GM19351 (cell line): ENCODE results near the gene TRUB1.
"Not testable (repeated sequence)": the region's sequence is repeated elsewhere in the genome, so short reads cannot be mapped to it uniquely, and the experiment has no call there.

Experiments used
- ATAC-seq: cut with Tn5 transposase; IDR thresholded peaks from one replicate; pipeline ENCODE4 v1.9.1; 2021; ENCODE audit warnings: mild to moderate bottlenecking, moderate library complexity; ENCODE audit not compliant: unreplicated experiment

The TRUB1 gene

DNA sequence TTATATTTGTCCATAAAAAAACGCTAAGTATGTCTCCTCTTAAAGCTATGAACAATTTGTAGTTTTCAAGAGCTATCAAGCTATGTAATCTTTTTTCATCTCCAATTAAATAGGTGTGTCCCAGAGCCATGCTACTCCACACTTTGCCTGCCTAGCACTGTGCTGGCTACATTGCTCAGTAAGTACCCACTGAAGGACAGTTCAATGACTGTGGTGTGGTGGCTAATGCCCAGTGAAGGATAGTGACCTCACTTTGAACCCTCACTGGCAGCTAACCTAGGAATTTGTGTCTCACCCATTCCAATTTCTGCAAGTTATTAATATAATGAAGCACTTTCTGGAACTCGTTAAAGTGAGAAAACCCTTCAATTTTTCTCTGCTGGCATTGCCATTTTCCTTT is 14.4 kb upstream of the TRUB1 start:
- ATAC-seq: no peak

- ATAC-seq: peak; percentile 94
Measured at GRCh38 chr10:114925587-114926586, 12.1 kb upstream of the TRUB1 start.

GRCh38 chr10:114928818-114929217 is 9.2 kb upstream of the TRUB1 start:
- no peak for ATAC-seq

DNA sequence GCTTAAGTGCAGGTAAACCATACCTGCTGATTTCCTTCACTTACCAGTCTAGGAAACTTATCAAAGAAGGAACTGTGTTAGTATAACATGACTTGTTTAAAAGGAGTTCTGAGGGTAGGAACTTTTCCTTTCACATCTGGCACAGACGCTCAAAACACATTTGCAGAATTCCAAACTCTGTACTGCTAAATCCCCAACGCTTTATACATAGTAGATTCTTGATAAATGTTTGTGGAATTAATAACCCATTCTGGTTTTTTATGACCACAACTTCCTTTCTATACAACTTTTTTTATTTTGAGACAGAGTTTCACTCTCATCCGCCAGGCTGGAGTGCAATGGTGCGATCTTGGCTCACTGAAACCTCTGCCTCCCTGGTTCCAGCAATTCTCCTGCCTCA is 7.7 kb upstream of the TRUB1 start:
- ATAC-seq: no peak

DNA sequence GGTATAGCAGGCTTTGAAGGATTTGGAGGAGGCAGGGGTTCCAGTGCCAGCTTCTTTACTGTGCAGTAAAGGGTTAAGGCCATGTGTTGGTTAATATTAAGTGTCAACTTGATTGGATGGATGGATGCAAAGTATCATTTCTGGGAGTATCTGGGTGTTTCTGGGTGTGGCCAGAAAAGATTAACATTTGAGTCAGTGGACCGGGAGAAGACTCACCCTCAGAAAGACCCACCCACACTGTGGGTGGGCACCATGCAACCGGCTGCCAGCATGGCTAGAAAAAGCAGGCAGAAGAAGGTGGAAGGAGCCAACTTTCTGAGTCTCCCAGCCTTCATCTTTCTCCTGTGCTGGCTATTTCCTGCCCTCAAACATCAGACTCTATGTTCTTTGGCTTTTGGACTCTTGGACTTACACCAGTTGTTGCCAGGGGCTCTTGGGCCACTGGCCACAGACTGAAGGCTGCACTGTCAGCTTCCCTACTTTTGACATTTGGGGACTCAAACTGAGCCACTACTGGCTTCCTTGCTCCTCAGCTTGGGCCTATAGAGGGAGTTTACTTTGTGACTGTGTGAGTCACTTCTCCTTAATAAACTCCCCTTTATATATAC is 6.8 kb upstream of the TRUB1 start:
- ATAC-seq: no peak

- ATAC-seq: no peak
Measured at GRCh38 chr10:114932225-114932624, 5.8 kb upstream of the TRUB1 start.

DNA sequence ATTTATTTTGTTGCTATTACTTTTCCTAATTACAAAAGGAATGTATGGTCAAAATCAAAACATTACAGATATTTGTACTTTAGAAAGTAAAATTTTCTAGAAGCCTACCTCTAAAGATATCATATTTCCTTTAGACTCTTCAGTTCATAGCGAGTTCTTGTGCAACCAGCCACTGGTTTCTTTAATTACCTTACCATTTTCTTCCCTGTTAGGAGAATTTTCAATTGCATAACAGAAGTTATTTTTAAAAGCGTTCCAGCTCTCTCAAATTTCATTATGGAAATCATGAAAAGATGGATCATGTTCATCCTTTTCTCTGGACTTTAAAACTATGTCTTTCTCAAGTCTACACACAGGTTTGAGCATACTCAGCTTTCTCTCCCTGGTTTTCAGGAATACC is 5.0 kb upstream of the TRUB1 start:
- ATAC-seq: no peak

DNA sequence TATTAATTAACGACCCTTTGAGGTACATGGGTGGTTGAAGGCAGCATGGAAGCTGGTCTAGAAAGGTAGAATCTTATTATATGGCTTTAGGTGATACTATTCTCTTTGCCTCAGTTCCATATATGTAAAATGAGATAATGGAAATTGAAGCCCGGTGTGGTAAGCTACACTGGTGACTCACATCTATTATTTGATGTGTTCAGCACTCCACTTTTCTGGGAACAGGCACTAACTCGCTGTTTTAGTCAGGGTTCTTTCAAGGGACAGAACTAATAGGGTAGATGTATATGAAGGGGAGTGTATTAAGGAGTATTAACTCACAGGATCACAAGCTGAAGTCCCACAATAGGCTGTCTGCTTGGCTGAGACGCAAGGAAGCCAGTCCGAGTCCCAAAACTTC is 4.4 kb upstream of the TRUB1 start:
- no peak for ATAC-seq

DNA sequence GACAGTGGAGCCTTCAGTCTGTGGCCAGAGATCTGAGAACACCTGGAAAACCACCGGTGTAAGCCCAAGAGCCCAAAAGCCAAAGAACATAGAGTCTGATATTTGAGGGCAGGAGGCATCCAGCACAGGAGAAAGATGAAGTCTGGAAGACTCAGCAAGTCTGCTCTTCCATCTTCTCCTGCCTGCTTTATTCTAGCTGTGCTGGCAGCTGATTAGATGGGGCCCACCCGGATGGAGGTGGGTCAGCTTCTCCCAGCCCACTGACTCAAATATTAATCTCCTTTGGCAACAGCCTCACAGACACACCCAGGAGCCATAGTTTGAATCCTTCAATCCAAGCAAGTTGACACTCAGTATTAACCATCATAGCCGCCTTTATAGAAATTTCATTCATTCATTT is 4.0 kb upstream of the TRUB1 start:
- ATAC-seq: not testable (repeated sequence)

DNA sequence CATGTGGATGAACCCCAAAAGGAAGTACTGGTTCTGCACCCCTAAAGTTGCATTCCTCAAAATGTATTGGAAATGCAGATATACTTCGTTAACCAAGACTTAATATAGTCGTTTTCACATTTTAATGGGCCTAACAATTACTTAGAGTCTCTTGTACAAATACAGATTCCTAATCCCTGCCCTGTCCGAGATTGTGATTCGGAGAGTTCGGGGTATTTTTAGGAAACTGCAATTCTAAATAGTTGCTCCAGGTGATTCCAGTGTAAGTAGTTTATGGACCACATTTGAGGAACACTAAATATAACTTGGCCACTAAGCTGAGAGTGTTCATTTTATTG is 830 bp downstream of the TRUB1 start:
- ATAC-seq: no peak

DNA sequence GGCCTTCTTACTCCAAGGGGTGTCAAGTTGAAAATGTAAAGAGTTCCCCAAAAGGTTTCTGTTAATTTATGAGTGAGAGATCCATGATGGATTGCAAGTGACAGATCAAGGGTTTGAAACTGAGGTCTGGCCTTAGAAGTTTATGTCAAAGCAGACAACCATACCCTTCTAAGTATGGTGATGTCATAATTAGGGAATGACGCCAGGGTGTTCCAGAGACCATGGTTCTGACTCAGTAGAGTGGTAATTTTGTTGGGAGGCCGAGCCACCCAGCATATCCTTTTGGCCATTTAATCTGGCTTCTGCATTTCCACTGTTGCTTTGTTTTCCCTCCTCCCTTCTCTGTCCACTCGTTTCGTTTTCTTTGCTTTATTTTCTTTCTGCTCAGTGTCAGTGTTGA is 2.7 kb downstream of the TRUB1 start:
- no peak for ATAC-seq

- no peak for ATAC-seq
Measured at GRCh38 chr10:114943000-114943399, 5.0 kb downstream of the TRUB1 start.

DNA sequence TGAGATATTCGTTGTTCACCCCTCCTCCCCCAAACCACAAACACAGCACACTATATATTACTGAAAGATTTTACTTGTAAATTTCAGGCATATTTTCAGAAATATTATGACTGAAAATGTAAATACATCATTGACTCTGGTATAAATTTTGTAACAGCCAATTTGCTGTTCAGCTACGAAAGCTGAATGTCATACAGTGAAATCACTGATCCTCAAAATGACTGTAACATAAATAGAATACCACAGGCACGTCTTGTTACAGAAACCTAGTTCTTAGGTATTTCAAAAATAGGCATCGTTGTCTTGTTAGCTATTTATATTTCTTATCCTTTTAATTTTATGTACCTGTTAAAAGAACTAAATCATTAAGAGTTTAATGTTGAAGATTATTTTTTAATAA is 15.1 kb downstream of the TRUB1 start:
- ATAC-seq: peak; percentile 83

- no peak for ATAC-seq
Measured at GRCh38 chr10:114955984-114956383, 18.0 kb downstream of the TRUB1 start.

GRCh38 chr10:114956466-114956865 is 18.5 kb downstream of the TRUB1 start:
- ATAC-seq: peak; percentile 49

- ATAC-seq: no peak
Measured at GRCh38 chr10:114957122-114957521, 19.1 kb downstream of the TRUB1 start.

DNA sequence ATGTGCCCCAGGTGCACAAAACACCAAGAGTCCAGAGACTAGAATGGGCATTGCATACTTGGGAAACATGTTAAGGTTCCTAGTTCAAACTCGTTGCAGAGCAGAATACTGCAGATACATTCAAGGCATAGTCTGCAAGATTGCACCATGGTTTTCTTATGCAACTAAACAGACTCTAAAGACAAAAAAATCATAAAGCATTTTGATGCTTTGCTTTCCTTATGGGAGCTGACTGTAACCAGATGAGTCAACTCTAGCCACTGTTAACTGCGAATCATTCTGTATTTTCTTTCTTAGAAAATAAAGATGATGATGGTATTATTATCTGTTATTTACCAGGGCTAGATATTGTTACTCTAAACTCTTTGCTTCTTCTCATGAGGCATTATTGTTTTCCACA is 19.7 kb downstream of the TRUB1 start:
- no peak for ATAC-seq

DNA sequence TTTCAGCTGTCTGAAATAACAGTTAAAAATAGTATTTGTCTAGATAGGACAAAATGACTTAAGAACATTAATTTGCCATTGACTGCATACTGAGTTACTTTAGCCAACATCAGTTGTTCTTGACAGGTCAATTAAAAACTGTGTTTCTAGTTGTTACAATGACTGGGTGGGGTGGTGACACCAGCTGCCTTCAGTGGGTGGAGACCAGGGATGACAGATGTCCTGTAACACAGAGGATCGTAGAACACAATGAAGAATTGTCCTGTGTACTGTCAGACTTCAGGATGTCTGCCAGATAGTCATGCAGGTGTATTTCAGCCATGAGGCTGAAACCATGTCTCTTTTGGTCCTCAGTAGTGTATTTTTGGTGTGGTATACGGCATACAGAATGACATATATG is 24.4 kb downstream of the TRUB1 start:
- ATAC-seq: no peak

- no peak for ATAC-seq
Measured at GRCh38 chr10:114963908-114964307, 25.9 kb downstream of the TRUB1 start.

DNA sequence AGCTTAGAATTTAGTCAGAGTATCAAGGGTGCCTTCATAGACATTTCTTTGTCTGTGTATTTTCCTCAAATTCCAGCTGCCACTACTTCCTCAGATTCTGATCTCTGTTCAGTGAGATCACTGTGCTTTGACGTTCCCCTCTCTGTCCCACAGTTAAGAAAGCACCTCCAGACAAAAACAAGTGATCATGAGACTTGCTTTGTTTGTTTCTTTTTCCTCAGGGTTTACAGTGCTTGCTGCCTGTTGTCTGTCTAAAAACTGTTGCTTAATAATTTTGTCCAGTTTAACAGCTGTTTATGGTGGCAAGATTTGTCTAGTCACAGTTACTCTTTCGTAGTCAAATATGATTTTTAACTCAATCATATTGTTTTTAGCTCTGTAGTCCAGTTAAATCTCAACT is 29.1 kb downstream of the TRUB1 start:
- ATAC-seq: no peak

DNA sequence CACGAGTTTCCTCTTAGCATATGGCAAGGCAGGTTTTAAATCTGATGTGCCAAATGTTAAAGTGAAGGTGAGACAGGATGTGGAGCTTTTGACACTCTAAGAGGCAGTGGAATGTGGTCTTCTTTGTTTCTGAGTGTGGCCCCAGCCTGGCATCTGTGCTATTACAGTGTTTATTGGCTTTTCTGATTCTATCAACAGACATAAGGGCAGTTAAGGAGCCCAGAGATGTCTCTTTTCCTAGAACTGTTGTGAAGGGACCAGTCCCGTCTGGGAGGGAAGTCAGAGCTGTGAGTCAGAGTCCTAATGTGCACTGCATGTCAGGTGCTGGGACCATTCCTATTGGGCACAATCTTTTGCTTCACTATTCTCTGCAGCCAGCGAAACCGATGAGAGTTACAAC is 32.5 kb downstream of the TRUB1 start:
- no peak for ATAC-seq

GRCh38 chr10:114973306-114973705 is 35.3 kb downstream of the TRUB1 start:
- ATAC-seq: no peak
